Sigmoid colon (tissue), 7 donors: ENCODE data around the gene ZNF548. TPM values are rescaled to one million over a fixed set of nuclear protein-coding genes. Genes with fewer than 3 reads are reported as not detected.
"Not testable (repeated sequence)": the region's sequence is repeated elsewhere in the genome, so short reads cannot be mapped to it uniquely, and the experiment has no call there.

Experiments
- DNase-seq: peaks from one replicate; pipeline ENCODE4 v3.0.0-alpha.2; 2019
- H3K27ac ChIP-seq, 4 donors: fragments of 200-600 bp; sonication (generic); one replicate each; pipeline ENCODE4 v1.5.1; 2016 to 2019; ENCODE audit warnings: mild to moderate bottlenecking in 1 of 4
- H3K27me3 ChIP-seq, 3 donors: fragments of 200-600 bp; sonication (generic); one replicate each; pipeline ENCODE4 v1.5.1; 2019; ENCODE audit warnings: mild to moderate bottlenecking in 1 of 3
- H3K36me3 ChIP-seq, 4 donors: fragments of 200-600 bp; sonication (generic); one replicate each; pipeline ENCODE4 v1.5.1; 2016 to 2019
- H3K4me1 ChIP-seq, 4 donors: fragments of 200-600 bp; sonication (generic); one replicate each; pipeline ENCODE4 v1.5.1; 2017 to 2019
- H3K4me3 ChIP-seq, 4 donors: fragments of 200-600 bp; sonication (generic); one replicate each; pipeline ENCODE4 v1.5.1; 2017 to 2019; ENCODE audit warnings: mild to moderate bottlenecking in 2 of 4, moderate library complexity in 1 of 4
- H3K9me3 ChIP-seq, 4 donors: fragments of 200-600 bp in 3 of 4; sonication (generic) in 3 of 4; one replicate each; pipeline versions ENCODE4 v1.5.1 to v1.6.1; 2013 to 2019
- CTCF ChIP-seq, 4 experiments: fragments of 450-650 bp in 3 of 4; fragments of 200-600 bp in 1 of 4; IDR thresholded peaks; one replicate each; pipeline ENCODE4 v1.5.1; 2016 to 2019; ENCODE audit warnings: antibody characterized with exemption in 4 of 4, mild to moderate bottlenecking in 3 of 4, moderate library complexity in 2 of 4
- EP300 ChIP-seq, 4 donors: sonication (generic); formaldehyde crosslinking; IDR thresholded peaks; one replicate each; pipeline ENCODE4 v1.6.1; 2017; ENCODE audit warnings: antibody characterized with exemption in 4 of 4
- POLR2A ChIP-seq, 2 donors: fragments of 450-650 bp; IDR thresholded peaks; one replicate each; pipeline ENCODE4 v1.6.1; 2016; ENCODE audit warnings: antibody characterized with exemption in 2 of 2, mild to moderate bottlenecking in 2 of 2, moderate library complexity in 2 of 2
- POLR2AphosphoS5 ChIP-seq, 4 donors: sonication (generic); formaldehyde crosslinking; IDR thresholded peaks; one replicate each; pipeline ENCODE4 v1.6.1; 2017; ENCODE audit warnings: antibody characterized with exemption in 4 of 4
- WGBS, 2 donors: extraction: QIAGEN DNeasy Blood & Tissue Kit; methylation state at CpG; one replicate each; pipeline ENCODE4 v1.1.7; 2013; 5-methylcytosine and 5-hydroxymethylcytosine counted together
- intact Hi-C: fragments of 100-400 bp; cut with DNase I; formaldehyde crosslinking; loops from one replicate; pipeline ENCODE4 v1.15.1; 2023
- polyA plus RNA-seq, 3 donors: library from polyadenylated mRNA; stranded (reverse); fragments of 200-250 nt; gene quantifications; one replicate each; pipeline ENCODE4 v1.2.3, GENCODE V29; 2013
- total RNA-seq, 4 donors: library from RNA; depleted of rRNA; stranded (reverse); fragments of >200 nt; gene quantifications; one replicate each; pipeline ENCODE4 v1.1.0, GENCODE V29; 2016
- donor health status: healthy with polysubstance abuse.
- donor health status: Bipolar disorder and iron deficiency.
- donor health status: healthy.

Gene ZNF548
- total and polyA plus RNA-seq, 7 donors = 1.2 to 29.1 (median 21.9) TPM

DNA sequence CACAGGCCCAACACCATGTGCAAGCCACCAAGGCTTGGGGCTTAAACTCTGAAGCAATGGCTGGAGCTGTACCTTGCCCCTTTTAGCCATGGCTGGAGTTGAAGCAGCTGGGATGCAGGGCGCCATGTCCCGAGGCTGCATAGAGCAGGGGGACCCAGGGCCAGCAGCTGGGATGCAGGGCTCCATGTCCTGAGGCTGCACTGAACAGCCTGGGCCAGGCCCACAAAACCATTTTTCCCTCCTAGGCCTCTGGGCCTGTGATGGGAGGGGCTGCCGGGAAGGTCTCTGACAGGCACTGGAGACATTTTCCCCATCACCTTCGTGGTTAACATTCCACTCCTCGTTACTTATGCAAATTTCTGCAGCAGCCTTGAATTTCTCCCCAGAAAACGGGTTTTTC is 15.5 kb upstream of the ZNF548 start:
- no peak for DNase-seq
- WGBS, 2 donors = 96 to 97% methylated on average over 6 of the region's 6 CpGs
- Histone ChIP-seq H3K27me3 (no peaks in the 10 kb centered on the region), H3K4me3 (no peak overlapping the region), H3K36me3 (peaks cover 6 to 69% (median 32%) of the 10 kb centered on the region in 4 donors), H3K4me1 (no peaks in the 10 kb centered on the region), H3K9me3 (peaks cover 10 to 18% (median 14%) of the 10 kb centered on the region in 4 donors), H3K27ac (no peak overlapping the region)
- no peak for TF ChIP-seq POLR2A (IDR thresholded peaks at IDR 0.05)
- no peak for TF ChIP-seq EP300 (IDR thresholded peaks at IDR 0.05)
- TF ChIP-seq POLR2AphosphoS5 (IDR thresholded peaks at IDR 0.05) = no peak
- TF ChIP-seq CTCF (IDR thresholded peaks at IDR 0.05) = no peak
- intact Hi-C loops = no loop called here

DNA sequence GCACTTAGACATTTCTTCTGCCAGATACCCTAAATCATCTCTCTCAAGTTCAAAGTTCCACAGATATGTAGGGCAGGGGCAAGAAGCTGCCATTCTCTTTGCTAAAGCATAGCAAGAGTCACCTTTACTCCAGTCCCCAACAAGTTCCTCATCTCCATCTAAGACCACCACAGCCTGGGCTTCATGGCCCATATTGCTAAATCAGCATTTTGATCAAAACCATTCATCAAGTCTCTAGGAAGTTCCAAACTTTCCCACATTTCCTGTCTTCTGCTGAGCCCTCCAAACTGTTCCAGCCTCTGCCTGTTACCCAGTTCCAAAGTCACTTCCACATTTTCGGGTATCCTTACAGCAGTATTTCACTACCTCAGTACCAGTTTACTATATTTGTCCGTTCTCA is 15.0 kb upstream of the ZNF548 start:
- 95 to 96% methylated on average over 2 of the region's 2 CpGs for WGBS, 2 donors
- H3K4me1 ChIP-seq, DNase-seq, H3K27ac ChIP-seq, intact Hi-C loops, H3K4me3 ChIP-seq, H3K27me3 ChIP-seq: not testable (repeated sequence)
- Histone ChIP-seq H3K9me3 (peaks cover 10 to 18% (median 14%) of the 10 kb centered on the region in 4 donors), H3K36me3 (peaks cover 6 to 69% (median 32%) of the 10 kb centered on the region in 4 donors)

DNA sequence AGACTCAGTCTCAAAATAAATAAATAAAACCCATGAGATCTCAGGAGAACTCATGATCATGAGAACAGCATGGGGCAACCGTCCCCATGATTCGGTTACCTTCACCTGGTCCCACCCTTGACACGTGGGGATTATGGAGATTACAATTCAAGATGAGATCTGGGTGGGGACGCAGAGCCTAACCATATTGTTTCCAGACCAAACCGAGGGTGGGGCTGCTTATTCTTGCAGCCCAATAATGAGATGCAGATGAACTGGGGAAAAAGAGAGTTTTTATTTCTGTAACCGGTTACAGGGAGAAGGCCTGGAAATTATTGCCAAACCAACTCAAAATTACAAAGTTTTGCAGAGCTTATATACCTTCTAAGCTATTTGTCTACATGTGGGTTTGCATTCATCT is 13.5 kb upstream of the ZNF548 start:
- no peak for TF ChIP-seq EP300 (IDR thresholded peaks at IDR 0.05)
- no peak for TF ChIP-seq CTCF (IDR thresholded peaks at IDR 0.05)
- no peak for TF ChIP-seq POLR2A (IDR thresholded peaks at IDR 0.05)
- TF ChIP-seq POLR2AphosphoS5 (IDR thresholded peaks at IDR 0.05) = no peak
- Histone ChIP-seq H3K4me3 (no peak overlapping the region), H3K36me3 (peaks cover 6 to 69% (median 32%) of the 10 kb centered on the region in 4 donors), H3K4me1 (peaks cover 0 to 5% (median 0%) of the 10 kb centered on the region in 4 donors), H3K9me3 (peaks cover 10 to 23% (median 14%) of the 10 kb centered on the region in 4 donors), H3K27ac (no peak overlapping the region), H3K27me3 (no peaks in the 10 kb centered on the region)
- intact Hi-C loops = no loop called here
- 92 to 96% methylated on average over 6 of the region's 6 CpGs for WGBS, 2 donors
- no peak for DNase-seq

- Histone ChIP-seq H3K4me1 (peaks cover 0 to 5% (median 0%) of the 10 kb centered on the region in 4 donors), H3K36me3 (peaks cover 3 to 57% (median 27%) of the 10 kb centered on the region in 4 donors), H3K27ac (no peak overlapping the region), H3K4me3 (no peak overlapping the region), H3K9me3 (peaks cover 10 to 23% (median 14%) of the 10 kb centered on the region in 4 donors), H3K27me3 (no peaks in the 10 kb centered on the region)
- TF ChIP-seq POLR2AphosphoS5 (IDR thresholded peaks at IDR 0.05) (no peak), EP300 (IDR thresholded peaks at IDR 0.05) (no peak), POLR2A (IDR thresholded peaks at IDR 0.05) (no peak), CTCF (IDR thresholded peaks at IDR 0.05) (no peak)
- WGBS, 2 donors = 95 to 97% methylated on average over 3 of the region's 3 CpGs
- intact Hi-C loops = no loop called here
- DNase-seq = no peak
Measured at GRCh38 chr19:57377498-57378146, 12.0 kb upstream of the ZNF548 start.

DNA sequence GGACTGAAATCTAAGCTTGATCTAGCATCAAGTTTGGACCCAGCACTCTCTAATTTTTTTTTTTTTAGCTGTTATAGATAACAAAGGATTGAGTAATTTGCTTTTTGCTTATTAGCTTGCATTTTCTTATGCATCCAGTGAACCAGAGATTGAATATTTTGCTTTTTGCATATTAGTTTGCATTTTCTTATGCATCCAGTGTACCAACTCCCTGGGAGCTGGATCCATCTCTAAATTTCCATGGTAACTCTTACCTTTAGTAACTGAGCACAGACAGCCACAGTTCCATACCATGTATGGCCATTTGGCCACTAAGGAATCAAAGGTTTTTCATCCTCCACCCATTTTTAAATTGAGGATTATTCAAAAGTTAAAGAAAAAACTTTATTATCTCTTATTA is 8.7 kb upstream of the ZNF548 start:
- DNase-seq = no peak
- H3K9me3 ChIP-seq = peaks cover 10 to 23% (median 14%) of the 10 kb centered on the region in 4 donors

More for the DNA sequence above, 8.7 kb upstream of the ZNF548 start:
- no peak overlapping the region for H3K4me3 ChIP-seq
- intact Hi-C loops = no loop called here
- no peaks in the 10 kb centered on the region for H3K27me3 ChIP-seq
- TF ChIP-seq CTCF (IDR thresholded peaks at IDR 0.05) (no peak), POLR2AphosphoS5 (IDR thresholded peaks at IDR 0.05) (no peak), POLR2A (IDR thresholded peaks at IDR 0.05) (no peak), EP300 (IDR thresholded peaks at IDR 0.05) (no peak)
- no peak overlapping the region for H3K27ac ChIP-seq
- H3K36me3 ChIP-seq = peaks cover 0 to 29% (median 22%) of the 10 kb centered on the region in 4 donors
- H3K4me1 ChIP-seq = peaks cover 0 to 5% (median 0%) of the 10 kb centered on the region in 4 donors
